ENCODE results near the gene UPK3A. TPM values are rescaled to one million over a fixed set of nuclear protein-coding genes. Genes with fewer than 3 reads are reported as not detected.

UPK3A gene
- total and polyA plus RNA-seq, 2 experiments from 2014 or later: 0.47 TPM; not detected in 1

- no peak for ATAC-seq
- H3K4me1 ChIP-seq (ENCODE audit: insufficient read depth): peaks cover 23% of the 10 kb centered on the region
- Mint-ChIP-seq H3K27ac (no peak overlapping the region), H3K4me3 (no peak overlapping the region), H3K9me3 (no peaks in the 10 kb centered on the region), H3K4me1 (peaks cover 41% of the 10 kb centered on the region), H3K36me3 (ENCODE audit: low read depth) (peaks cover 6% of the 10 kb centered on the region; the same call in 1 of the 3 replicates), H3K27me3 (ENCODE audit: insufficient read depth, low read depth, poor library complexity) (peaks cover 11% of the 10 kb centered on the region)
- no peaks in the 10 kb centered on the region for H3K9me2 ChIP-seq (ENCODE audit: insufficient read depth)
- H2AFZ ChIP-seq: no peak overlapping the region
- no peaks in the 10 kb centered on the region; the same call in 1 of the 2 replicates for H3K27me3 ChIP-seq (ENCODE audit: insufficient read depth)
- no peak overlapping the region for H3K4me2 ChIP-seq
- H3K79me2 ChIP-seq (replicated peaks; ENCODE audit: insufficient read depth): peaks cover 91% of the 10 kb centered on the region
- H3K4me3 ChIP-seq: no peak overlapping the region
- no peak for DNase-seq (ENCODE audit: low spot score)
- peaks cover 5% of the 10 kb centered on the region; the same call in 1 of the 2 replicates for H3F3A ChIP-seq (replicated peaks; ENCODE audit: low read depth)
- TF ChIP-seq REST (IDR thresholded peaks at IDR 0.05; ENCODE audit: unreplicated experiment) (no peak), ZNF114 (CRISPR knock-in tag; IDR thresholded peaks at IDR 0.05) (no peak), NANOG (IDR thresholded peaks at IDR 0.05; ENCODE audit: borderline replicate concordance) (no peak), STAT1 (IDR thresholded peaks at IDR 0.05; ENCODE audit: unreplicated experiment) (no peak), EZH2phosphoT487 (IDR thresholded peaks at IDR 0.05; ENCODE audit: unreplicated experiment) (no peak), CTCF (conservative IDR thresholded peaks at IDR 0.05; ENCODE audit: low read depth in 2 of 2) (no peak), JUNB (IDR thresholded peaks at IDR 0.05; ENCODE audit: unreplicated experiment) (no peak), ETS1 (IDR thresholded peaks at IDR 0.05) (no peak), POLR2AphosphoS5 (IDR thresholded peaks at IDR 0.05; ENCODE audit: low read depth) (no peak), EZH2 (IDR thresholded peaks at IDR 0.05; ENCODE audit: low read depth, unreplicated experiment) (no peak), ZNF331 (CRISPR knock-in tag; IDR thresholded peaks at IDR 0.05; ENCODE audit: low read depth) (no peak), CREB1 (CRISPR knock-in tag; IDR thresholded peaks at IDR 0.05; ENCODE audit: low read depth) (no peak)
- TF ChIP-seq, protein P1, sequence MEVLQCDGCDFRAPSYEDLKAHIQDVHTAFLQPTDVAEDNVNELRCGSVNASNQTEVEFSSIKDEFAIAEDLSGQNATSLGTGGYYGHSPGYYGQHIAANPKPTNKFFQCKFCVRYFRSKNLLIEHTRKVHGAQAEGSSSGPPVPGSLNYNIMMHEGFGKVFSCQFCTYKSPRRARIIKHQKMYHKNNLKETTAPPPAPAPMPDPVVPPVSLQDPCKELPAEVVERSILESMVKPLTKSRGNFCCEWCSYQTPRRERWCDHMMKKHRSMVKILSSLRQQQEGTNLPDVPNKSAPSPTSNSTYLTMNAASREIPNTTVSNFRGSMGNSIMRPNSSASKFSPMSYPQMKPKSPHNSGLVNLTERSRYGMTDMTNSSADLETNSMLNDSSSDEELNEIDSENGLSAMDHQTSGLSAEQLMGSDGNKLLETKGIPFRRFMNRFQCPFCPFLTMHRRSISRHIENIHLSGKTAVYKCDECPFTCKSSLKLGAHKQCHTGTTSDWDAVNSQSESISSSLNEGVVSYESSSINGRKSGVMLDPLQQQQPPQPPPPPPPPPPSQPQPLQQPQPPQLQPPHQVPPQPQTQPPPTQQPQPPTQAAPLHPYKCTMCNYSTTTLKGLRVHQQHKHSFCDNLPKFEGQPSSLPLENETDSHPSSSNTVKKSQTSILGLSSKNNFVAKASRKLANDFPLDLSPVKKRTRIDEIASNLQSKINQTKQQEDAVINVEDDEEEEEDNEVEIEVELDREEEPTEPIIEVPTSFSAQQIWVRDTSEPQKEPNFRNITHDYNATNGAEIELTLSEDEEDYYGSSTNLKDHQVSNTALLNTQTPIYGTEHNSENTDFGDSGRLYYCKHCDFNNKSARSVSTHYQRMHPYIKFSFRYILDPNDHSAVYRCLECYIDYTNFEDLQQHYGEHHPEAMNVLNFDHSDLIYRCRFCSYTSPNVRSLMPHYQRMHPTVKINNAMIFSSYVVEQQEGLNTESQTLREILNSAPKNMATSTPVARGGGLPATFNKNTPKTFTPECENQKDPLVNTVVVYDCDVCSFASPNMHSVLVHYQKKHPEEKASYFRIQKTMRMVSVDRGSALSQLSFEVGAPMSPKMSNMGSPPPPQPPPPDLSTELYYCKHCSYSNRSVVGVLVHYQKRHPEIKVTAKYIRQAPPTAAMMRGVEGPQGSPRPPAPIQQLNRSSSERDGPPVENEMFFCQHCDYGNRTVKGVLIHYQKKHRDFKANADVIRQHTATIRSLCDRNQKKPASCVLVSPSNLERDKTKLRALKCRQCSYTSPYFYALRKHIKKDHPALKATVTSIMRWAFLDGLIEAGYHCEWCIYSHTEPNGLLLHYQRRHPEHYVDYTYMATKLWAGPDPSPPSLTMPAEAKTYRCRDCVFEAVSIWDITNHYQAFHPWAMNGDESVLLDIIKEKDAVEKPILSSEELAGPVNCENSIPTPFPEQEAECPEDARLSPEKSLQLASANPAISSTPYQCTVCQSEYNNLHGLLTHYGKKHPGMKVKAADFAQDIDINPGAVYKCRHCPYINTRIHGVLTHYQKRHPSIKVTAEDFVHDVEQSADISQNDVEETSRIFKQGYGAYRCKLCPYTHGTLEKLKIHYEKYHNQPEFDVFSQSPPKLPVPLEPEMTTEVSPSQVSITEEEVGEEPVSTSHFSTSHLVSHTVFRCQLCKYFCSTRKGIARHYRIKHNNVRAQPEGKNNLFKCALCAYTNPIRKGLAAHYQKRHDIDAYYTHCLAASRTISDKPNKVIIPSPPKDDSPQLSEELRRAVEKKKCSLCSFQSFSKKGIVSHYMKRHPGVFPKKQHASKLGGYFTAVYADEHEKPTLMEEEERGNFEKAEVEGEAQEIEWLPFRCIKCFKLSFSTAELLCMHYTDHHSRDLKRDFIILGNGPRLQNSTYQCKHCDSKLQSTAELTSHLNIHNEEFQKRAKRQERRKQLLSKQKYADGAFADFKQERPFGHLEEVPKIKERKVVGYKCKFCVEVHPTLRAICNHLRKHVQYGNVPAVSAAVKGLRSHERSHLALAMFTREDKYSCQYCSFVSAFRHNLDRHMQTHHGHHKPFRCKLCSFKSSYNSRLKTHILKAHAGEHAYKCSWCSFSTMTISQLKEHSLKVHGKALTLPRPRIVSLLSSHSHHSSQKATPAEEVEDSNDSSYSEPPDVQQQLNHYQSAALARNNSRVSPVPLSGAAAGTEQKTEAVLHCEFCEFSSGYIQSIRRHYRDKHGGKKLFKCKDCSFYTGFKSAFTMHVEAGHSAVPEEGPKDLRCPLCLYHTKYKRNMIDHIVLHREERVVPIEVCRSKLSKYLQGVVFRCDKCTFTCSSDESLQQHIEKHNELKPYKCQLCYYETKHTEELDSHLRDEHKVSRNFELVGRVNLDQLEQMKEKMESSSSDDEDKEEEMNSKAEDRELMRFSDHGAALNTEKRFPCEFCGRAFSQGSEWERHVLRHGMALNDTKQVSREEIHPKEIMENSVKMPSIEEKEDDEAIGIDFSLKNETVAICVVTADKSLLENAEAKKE (CRISPR knock-in tag; IDR thresholded peaks at IDR 0.05): no peak
- H3K27ac ChIP-seq (ENCODE audit: low read depth): no peak overlapping the region
- H4K20me1 ChIP-seq (replicated peaks; ENCODE audit: insufficient read depth): peaks cover 21% of the 10 kb centered on the region
- H3K36me3 ChIP-seq (ENCODE audit: insufficient read depth): no peaks in the 10 kb centered on the region
Observed at GRCh38 chr22:45314786-45315185, 30.0 kb downstream of the UPK3A start.

Data from GM23338 (cell line).